Measurements from ENCODE around the gene NEK1. TPM values are rescaled to one million over a fixed set of nuclear protein-coding genes. Genes with fewer than 3 reads are reported as not detected.
"Not testable (repeated sequence)": the region's sequence is repeated elsewhere in the genome, so short reads cannot be mapped to it uniquely, and the experiment has no call there.

The NEK1 gene
- polyA plus RNA-seq, 1 of the 3 experiments (the other 2 are of a cell fraction), result 2.0 TPM

DNA sequence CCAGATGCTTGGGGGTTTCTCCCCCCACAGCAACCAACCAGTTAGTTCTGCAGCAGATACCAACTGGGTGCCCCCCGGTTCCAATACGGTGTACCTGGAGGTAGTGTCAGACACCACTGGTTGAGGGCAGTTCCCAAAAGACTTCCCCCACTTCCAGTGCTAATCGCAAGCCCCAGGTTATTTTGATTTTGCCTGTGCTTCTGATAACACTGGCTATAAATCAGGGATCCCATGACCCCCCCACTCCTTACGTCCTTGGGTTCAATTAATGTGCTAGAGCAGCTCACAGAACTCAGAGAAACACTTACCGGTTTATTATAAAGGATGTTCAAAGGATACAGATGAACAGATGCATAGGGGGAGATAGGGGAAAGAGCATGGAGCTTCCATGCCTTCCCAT is 13.5 kb upstream of the NEK1 start:
- H4K20me1 ChIP-seq (ENCODE audit: insufficient read depth), result peaks cover 4% of the 10 kb centered on the region; the same call in 1 of the 2 replicates
- H3K9me2 ChIP-seq, result no peaks in the 10 kb centered on the region
- DNase-seq, result no peak
- ChIA-PET CTCF (interaction anchor here (1.3 kb wide), 1 partner anchor 16 kb away, joined by 3 read pairs; no protein-coding TSS in a partner anchor), POLR2A (no interaction called here)
- over 99% methylated on average over 5 of the region's 5 CpGs for WGBS (ENCODE audit: low lambda C conversion rate)
- no peaks in the 10 kb centered on the region for H3K9me3 ChIP-seq
- no peaks in the 10 kb centered on the region for H3K27me3 ChIP-seq (ENCODE audit: insufficient read depth)
- H3K9ac ChIP-seq, result no peak overlapping the region
- peaks cover 0 to 11% of the 10 kb centered on the region in 2 experiments; a peak in 2 of 4 replicates for H3K4me1 ChIP-seq (ENCODE audit: control insufficient read depth in 1 of 2, insufficient read depth in 2 of 2, low read depth in 1 of 2, low read length in 1 of 2)
- H3K4me3 ChIP-seq (ENCODE audit: low read depth in 2 of 2, low read length in 1 of 2), result no peak overlapping the region
- TF ChIP-seq RXRA (IDR thresholded peaks at IDR 0.05; ENCODE audit: borderline replicate concordance, low read depth), result no peak
- TF ChIP-seq, protein P1, sequence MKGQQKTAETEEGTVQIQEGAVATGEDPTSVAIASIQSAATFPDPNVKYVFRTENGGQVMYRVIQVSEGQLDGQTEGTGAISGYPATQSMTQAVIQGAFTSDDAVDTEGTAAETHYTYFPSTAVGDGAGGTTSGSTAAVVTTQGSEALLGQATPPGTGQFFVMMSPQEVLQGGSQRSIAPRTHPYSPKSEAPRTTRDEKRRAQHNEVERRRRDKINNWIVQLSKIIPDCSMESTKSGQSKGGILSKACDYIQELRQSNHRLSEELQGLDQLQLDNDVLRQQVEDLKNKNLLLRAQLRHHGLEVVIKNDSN (IDR thresholded peaks at IDR 0.05; ENCODE audit: borderline replicate concordance, low read depth), result no peak
- TF ChIP-seq, protein P2, sequence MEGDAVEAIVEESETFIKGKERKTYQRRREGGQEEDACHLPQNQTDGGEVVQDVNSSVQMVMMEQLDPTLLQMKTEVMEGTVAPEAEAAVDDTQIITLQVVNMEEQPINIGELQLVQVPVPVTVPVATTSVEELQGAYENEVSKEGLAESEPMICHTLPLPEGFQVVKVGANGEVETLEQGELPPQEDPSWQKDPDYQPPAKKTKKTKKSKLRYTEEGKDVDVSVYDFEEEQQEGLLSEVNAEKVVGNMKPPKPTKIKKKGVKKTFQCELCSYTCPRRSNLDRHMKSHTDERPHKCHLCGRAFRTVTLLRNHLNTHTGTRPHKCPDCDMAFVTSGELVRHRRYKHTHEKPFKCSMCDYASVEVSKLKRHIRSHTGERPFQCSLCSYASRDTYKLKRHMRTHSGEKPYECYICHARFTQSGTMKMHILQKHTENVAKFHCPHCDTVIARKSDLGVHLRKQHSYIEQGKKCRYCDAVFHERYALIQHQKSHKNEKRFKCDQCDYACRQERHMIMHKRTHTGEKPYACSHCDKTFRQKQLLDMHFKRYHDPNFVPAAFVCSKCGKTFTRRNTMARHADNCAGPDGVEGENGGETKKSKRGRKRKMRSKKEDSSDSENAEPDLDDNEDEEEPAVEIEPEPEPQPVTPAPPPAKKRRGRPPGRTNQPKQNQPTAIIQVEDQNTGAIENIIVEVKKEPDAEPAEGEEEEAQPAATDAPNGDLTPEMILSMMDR (IDR thresholded peaks at IDR 0.05), result no peak
- no peak for TF ChIP-seq NRF1 (IDR thresholded peaks at IDR 0.05; ENCODE audit: low read depth, low read length)
- TF ChIP-seq, protein P3, sequence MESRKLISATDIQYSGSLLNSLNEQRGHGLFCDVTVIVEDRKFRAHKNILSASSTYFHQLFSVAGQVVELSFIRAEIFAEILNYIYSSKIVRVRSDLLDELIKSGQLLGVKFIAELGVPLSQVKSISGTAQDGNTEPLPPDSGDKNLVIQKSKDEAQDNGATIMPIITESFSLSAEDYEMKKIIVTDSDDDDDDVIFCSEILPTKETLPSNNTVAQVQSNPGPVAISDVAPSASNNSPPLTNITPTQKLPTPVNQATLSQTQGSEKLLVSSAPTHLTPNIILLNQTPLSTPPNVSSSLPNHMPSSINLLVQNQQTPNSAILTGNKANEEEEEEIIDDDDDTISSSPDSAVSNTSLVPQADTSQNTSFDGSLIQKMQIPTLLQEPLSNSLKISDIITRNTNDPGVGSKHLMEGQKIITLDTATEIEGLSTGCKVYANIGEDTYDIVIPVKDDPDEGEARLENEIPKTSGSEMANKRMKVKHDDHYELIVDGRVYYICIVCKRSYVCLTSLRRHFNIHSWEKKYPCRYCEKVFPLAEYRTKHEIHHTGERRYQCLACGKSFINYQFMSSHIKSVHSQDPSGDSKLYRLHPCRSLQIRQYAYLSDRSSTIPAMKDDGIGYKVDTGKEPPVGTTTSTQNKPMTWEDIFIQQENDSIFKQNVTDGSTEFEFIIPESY (IDR thresholded peaks at IDR 0.05; ENCODE audit: borderline replicate concordance, low read depth), result no peak
- TF ChIP-seq RAD21 (IDR thresholded peaks at IDR 0.05; ENCODE audit: low read length), result no peak
- TF ChIP-seq SIN3A (IDR thresholded peaks at IDR 0.05; ENCODE audit: borderline replicate concordance, low read depth, low read length), result no peak
- no peak for TF ChIP-seq CHD2 (IDR thresholded peaks at IDR 0.05; ENCODE audit: low read length, partially characterized antibody)
- TF ChIP-seq, protein P4, sequence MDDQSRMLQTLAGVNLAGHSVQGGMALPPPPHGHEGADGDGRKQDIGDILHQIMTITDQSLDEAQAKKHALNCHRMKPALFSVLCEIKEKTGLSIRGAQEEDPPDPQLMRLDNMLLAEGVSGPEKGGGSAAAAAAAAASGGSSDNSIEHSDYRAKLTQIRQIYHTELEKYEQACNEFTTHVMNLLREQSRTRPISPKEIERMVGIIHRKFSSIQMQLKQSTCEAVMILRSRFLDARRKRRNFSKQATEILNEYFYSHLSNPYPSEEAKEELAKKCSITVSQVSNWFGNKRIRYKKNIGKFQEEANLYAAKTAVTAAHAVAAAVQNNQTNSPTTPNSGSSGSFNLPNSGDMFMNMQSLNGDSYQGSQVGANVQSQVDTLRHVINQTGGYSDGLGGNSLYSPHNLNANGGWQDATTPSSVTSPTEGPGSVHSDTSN (IDR thresholded peaks at IDR 0.05), result no peak
- no peak for TF ChIP-seq YY1 (IDR thresholded peaks at IDR 0.05; ENCODE audit: low read depth)
- no peak for TF ChIP-seq EZH2phosphoT487 (IDR thresholded peaks at IDR 0.05; ENCODE audit: borderline replicate concordance, low read depth)
- TF ChIP-seq, protein P5, sequence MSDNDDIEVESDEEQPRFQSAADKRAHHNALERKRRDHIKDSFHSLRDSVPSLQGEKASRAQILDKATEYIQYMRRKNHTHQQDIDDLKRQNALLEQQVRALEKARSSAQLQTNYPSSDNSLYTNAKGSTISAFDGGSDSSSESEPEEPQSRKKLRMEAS (IDR thresholded peaks at IDR 0.05; ENCODE audit: low read depth), result no peak
- TF ChIP-seq POLR2AphosphoS5 (IDR thresholded peaks at IDR 0.05; ENCODE audit: low read depth, low read length), result no peak
- TF ChIP-seq, protein P6, sequence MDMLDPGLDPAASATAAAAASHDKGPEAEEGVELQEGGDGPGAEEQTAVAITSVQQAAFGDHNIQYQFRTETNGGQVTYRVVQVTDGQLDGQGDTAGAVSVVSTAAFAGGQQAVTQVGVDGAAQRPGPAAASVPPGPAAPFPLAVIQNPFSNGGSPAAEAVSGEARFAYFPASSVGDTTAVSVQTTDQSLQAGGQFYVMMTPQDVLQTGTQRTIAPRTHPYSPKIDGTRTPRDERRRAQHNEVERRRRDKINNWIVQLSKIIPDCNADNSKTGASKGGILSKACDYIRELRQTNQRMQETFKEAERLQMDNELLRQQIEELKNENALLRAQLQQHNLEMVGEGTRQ (IDR thresholded peaks at IDR 0.05; ENCODE audit: borderline replicate concordance, low read depth, low read length), result no peak
- no peak for TF ChIP-seq FOXJ3 (CRISPR knock-in tag; IDR thresholded peaks at IDR 0.05)
- no peak for TF ChIP-seq ELF1 (IDR thresholded peaks at IDR 0.05)
- TF ChIP-seq JUND (IDR thresholded peaks at IDR 0.05), result no peak
- H3K27ac ChIP-seq (ENCODE audit: low read depth in 2 of 2, low read length in 1 of 2), result no peak overlapping the region
- no peaks in the 10 kb centered on the region for H3K36me3 ChIP-seq (replicated peaks in 1 of 2; ENCODE audit: control insufficient read depth in 1 of 2, insufficient read depth in 2 of 2, low read length in 1 of 2)
- no peak overlapping the region for H3K4me2 ChIP-seq
- H2AFZ ChIP-seq (ENCODE audit: low read depth), result no peak overlapping the region
- peaks cover 13% of the 10 kb centered on the region for H3F3A ChIP-seq (replicated peaks; ENCODE audit: insufficient read depth)
- H3K79me2 ChIP-seq (ENCODE audit: insufficient read depth), result peaks cover 96% of the 10 kb centered on the region

DNA sequence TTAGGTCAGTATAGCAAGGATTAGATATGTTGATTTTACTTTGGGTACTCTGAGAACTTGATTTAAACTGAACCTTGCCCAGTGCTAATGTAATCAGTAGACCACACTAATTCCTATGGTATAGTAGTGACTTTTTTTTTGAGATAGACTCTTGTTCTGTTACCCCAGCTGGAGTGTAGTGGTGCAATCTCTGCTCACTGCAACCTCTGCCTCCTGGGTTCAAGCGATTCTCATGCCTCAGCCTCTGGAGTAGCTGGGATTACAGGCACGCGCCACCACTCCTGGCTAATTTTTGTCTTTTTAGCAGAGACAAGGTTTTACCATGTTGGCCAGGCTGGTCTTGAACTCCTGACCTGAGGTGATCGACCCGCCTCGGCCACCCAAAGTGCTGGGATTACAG is 11.6 kb upstream of the NEK1 start:
- H3K9ac ChIP-seq; H3K27ac ChIP-seq (ENCODE audit: low read depth in 2 of 2, low read length in 1 of 2); H3K27me3 ChIP-seq (ENCODE audit: insufficient read depth); H3K4me2 ChIP-seq; H3K4me3 ChIP-seq (ENCODE audit: low read depth in 2 of 2, low read length in 1 of 2); H3K9me3 ChIP-seq; DNase-seq; H3K36me3 ChIP-seq (replicated peaks in 1 of 2; ENCODE audit: control insufficient read depth in 1 of 2, insufficient read depth in 2 of 2, low read length in 1 of 2); H3K9me2 ChIP-seq; POLR2A ChIA-PET; H2AFZ ChIP-seq (ENCODE audit: low read depth); H4K20me1 ChIP-seq (ENCODE audit: insufficient read depth): not testable (repeated sequence)
- H3K79me2 ChIP-seq (ENCODE audit: insufficient read depth), result peaks cover 83% of the 10 kb centered on the region
- peaks cover 0 to 11% of the 10 kb centered on the region in 2 experiments; a peak in 2 of 4 replicates for H3K4me1 ChIP-seq (ENCODE audit: control insufficient read depth in 1 of 2, insufficient read depth in 2 of 2, low read depth in 1 of 2, low read length in 1 of 2)
- peaks cover 13% of the 10 kb centered on the region for H3F3A ChIP-seq (replicated peaks; ENCODE audit: insufficient read depth)
- 97% methylated on average over 6 of the region's 6 CpGs for WGBS (ENCODE audit: low lambda C conversion rate)
- CTCF ChIA-PET, result interaction anchor here (1.2 to 1.3 kb wide), 2 partner anchors 11 kb away, joined by 4 to 5 read pairs; partner anchors contain the start of gene NEK1
